HG03469 (cell line): ENCODE data around the gene CYP4F3.
"Not testable (repeated sequence)": the region's sequence is repeated elsewhere in the genome, so short reads cannot be mapped to it uniquely, and the experiment has no call there.

Experiments used
- ATAC-seq: cut with Tn5 transposase; IDR thresholded peaks from one replicate; pipeline ENCODE4 v1.9.1; 2021; ENCODE audit warnings: mild to moderate bottlenecking, moderate library complexity, moderate number of reproducible peaks; ENCODE audit not compliant: unreplicated experiment

The CYP4F3 gene

DNA sequence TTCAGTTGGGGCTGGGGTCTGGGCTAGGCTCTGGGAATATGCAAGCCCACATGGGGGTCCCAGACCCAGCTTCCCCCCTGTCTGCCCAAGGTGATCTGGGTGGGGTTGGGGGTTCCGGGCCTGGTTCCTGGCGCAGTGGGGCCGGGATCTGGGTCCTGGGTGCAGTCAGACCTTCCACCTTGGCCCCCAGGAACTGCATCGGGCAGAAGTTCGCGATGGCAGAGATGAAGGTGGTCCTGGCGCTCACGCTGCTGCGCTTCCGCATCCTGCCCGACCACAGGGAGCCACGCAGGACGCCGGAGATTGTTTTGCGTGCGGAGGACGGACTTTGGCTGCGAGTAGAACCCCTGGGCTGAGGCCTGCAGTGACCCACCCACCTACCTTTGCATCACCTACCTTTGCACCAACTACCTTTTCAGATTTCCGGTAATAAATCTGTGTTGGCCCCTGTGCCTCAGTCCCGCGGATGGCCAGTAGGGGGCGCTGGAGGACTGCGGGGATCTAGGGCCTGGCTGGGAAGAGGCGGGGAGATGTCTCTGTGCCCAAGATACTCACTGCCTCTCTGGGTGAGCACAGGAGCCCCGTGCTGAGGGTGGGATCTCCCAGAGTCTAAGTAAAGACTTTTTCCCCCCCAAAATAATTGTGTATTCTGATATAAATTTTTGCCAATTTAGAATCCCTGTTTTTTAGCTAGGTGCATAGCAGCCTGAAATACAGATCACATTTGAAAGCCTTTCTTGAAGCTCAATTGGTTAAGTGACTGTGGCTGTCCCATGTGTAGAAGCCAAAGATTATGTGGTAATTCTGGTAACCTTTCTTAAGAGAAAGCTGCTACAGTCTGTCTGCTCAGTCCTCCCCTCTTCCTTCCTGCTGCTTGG is 11.5 kb upstream of the CYP4F3 start:
- ATAC-seq = no peak

DNA sequence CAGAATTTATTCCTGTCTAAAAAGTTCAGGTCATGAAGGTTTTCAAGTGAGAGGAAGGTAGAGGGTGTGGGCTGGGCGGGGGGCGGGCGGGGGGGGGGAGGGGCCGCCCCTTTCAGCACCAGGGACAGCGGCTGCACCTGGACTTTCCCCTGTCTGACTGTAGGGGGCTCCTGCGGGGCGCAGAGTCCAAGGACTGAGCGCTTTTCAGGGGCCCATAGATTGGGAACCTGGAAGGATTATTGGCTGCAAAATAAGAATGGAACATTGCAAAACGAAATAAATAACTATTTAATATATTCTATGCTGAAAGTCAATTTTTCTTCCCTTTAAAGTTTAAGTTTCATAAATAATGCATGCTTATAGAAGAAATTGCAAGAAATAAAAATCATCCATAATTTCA is 8.9 kb upstream of the CYP4F3 start:
- no peak for ATAC-seq

DNA sequence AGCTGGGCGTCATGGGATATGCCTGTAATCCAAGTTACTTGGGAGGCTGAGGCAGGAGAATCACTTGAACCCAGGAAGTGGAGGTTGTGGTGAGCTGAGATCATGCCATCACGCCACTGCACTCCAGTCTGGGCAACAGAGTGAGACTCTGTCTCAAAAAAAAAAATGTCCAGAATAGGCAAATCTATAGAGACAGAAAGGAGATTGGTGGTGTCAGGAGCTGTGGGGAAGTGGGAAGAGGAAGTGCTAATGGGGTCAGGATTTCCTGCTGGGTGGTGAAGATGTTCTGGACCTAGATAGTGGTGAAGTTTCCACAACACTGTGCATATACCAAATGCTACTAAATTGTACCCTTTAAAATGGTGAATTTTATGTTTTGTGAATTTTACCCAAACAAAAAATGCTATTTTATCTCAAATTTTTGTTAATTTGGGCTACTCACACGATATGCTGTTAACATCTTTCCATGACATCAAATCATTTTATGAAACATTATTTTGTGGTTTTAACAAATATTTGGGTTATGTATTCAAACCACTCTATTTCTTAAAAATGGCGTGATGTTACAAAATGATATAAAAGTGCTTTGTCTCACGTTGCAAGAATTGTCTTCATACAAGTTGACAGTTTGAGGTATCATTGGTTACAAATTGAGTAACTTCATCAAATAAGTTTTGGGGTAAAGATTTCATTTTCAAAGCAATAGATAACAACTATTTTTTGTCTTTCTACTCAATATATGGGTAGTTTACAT is 7.4 kb upstream of the CYP4F3 start:
- ATAC-seq = no peak

DNA sequence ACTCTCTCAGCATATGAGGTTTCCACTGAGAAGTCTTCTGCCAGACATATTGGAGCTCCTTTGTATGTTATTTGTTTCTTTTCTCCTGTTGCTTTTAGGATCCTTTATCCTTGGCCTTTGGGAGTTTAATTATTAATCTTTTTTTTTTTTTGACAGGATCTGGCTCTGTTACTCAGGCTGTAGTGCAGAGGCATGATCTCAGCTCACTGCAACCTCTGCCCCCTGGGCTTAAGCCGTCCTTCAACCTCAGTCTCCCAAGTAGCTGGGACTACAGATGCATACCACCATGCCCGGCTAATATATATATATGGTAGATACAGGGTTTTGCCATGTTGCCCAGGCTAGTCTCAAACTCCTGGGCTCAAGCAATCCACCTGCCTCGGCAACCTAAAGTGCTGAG is 6.6 kb upstream of the CYP4F3 start:
- ATAC-seq = no peak

DNA sequence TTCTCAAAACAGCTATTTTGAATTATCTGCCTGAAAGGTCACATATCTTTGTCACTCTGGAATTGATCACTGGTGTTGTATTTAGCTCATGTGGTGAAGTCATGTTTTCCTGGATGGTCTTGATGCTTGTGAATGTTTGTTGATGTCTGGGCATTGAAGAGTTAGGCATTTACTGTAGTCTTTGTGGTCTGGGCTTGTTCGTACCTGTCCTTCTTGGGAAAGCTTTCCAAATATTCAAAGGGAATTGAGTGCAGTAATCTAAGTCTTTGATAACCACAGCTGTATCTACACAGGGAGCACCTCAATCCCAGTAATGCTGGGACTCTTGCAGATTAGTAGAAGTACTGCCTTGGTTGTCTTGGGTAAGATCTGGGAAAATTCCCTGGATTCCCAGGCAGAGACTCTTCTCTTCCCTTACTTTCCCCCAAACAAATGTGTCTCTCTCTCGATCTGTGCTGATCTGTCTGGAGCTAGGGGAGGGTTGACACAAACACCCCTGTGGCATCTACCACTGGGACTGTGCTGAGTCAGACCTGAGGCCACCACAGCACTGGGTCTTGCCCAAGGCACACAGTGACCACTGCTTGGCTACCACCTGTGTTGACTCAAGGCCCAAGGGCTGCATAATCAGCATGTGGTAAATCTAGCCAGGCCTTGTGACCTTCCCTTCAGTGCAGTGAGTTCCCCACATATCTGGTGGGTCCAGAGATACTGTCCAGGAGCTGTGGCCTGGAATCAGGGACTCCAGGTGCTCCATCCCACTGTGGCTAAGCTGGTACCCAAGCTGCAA is 5.5 kb upstream of the CYP4F3 start:
- ATAC-seq = no peak

DNA sequence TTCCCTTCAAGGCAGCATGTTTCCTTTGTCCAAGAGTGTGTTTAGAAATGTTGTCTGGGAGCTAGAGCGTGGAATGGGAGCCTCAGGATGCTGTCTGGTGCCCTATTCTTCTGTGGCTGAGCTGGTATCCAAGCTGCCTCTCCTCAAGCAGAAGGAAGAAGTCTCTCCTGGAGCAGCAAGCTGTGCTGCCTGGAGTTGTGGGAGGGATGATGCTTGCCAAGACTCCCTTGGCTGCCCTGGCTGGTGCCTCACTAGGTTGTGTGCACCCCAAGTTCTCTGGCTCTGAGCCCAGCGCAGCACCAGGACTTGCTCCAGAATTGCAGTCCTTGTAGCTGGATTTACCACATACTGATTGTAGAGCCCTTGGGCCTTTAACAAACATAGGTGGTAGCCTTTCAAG is 4.7 kb upstream of the CYP4F3 start:
- ATAC-seq = no peak

DNA sequence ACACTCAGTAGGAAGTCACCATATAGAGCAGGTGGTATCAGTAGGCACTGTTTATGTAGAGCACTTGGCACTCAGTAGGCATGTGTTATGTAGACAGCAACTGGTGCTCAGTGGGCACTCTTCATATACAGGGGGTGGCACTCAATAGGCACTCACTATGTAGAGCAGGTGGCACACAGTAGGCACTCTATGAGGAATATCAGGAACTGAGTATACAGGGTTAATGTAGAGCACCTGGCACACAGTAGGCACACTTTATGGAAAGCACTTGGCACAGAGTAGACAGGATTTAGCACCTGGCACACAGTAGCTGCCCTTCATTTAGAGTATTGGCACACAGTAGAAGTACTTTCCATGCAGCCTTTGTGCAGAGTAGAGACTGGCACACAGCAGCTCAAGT is 1.1 kb upstream of the CYP4F3 start:
- no peak for ATAC-seq

DNA sequence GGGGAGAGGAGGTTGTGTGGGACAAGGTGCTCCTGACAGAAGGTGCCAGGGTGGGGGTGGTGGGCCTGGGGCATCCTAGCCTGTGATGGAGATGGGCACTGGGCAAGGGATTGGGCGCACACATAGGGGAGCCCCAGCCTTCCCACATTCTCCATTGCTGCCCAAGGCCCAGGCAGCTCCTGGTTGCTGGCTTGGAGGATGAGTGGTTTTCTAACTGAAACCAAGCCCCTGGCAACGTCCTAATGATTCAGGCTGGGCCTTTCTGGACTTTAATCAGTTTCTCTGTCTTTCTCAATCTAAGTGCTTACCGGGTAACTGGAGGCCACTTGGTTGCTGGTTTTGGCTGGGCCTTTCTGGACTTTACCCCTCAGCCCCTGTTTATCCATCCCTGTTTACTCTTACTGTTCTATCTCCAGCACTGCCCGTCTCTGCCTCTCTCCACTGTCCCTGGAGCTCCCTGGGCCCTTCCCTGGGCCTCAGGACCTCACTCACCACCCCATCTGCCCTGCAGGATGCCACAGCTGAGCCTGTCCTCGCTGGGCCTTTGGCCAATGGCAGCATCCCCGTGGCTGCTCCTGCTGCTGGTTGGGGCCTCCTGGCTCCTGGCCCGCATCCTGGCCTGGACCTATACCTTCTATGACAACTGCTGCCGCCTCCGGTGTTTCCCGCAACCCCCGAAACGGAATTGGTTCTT is 354 bp downstream of the CYP4F3 start:
- ATAC-seq = no peak

DNA sequence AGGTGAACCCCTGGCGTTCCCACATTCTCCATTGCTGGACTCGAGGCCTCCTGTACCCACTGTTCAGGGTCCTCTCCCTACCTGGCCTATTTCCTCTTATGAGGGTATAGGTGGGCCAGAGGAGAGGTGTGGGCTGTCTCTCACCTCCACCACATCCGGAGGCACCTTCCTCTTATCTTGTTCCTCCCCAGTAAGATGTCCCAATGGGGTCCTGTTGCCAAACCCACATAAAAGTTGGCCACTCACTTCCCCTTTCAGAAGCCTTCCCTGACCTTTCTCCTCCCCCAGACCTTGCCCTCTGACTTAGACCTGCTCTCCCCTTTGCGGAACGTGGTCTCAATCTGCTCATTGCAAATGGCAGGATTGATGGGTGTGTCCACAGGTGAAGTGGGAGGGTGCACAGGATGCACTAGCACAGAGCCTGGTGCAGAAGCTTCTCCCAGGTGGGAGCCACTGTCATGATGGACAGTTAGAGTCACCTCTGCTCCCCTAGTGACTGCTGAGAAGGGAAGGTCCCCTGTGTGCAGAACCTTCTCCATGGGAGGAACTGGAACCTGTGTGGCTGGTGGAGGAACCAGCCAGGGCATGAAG is 1.3 kb downstream of the CYP4F3 start:
- ATAC-seq = no peak

DNA sequence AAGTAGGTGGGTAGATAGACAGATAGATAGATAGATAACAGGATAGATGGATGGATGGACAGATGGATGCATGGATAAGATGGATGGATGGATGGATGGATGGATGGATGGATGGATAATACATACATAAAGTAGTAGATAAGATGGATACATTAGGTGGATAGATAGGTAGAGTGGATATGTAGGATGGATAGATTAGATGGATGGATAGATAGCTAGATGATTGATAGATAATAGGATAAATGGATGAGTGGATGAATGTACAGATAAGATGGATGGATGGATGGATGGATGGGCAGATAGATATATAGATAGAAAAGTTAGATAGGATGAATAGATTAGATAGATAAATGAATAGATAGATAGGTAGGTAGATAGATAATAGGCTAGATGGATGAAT is 2.1 kb downstream of the CYP4F3 start:
- ATAC-seq = no peak

DNA sequence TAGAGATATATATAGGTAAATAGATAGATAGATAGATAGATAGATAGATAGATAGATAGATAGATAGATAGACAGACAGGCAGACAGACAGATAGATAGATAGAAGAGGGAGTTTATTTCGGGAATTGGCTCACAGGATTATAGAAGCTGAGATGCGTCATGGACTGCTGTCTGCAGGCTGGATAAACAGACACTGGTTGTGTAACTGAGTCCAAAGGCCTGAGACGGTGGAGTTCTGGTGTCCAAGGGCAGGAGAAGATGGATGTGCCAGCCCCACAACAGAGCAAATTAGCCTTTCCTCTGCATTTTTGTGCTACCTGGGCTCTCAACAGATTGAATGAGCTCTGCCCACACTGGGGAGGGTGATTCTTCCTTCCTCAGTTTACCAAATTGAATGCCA is 2.7 kb downstream of the CYP4F3 start:
- ATAC-seq = no peak

DNA sequence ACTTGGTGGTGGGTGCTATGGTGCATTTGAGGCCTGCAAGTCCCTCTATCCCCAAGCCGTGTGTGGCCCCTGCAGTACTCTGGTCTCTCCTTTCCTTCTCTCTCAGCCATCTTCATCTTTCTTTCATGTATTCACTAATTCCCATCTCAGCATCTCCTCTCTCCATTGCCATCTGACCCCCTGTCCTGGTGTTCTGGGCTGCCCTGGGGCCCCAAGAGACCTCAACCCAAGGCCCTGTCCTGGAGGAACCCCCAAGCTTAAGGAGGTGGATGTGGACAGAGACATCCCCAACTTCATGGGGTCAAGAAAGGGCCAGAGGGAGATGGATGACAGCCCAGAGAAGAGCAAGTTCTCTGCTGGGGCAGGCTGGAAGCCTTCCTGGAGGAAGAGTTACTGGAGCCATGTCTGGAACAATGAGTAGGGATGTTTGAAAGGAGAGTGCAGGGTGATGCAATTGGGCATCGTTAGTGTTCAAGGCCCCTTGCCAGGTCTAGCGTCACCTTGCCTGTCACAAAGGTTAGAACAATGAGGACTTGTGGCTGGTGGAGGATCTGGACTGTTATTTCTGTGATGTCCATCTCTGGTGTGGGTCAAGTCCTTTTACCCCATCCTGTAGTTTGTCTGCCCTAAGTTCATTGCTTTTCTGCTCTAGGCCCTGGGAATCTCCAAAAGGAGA is 3.5 kb downstream of the CYP4F3 start:
- no peak for ATAC-seq

DNA sequence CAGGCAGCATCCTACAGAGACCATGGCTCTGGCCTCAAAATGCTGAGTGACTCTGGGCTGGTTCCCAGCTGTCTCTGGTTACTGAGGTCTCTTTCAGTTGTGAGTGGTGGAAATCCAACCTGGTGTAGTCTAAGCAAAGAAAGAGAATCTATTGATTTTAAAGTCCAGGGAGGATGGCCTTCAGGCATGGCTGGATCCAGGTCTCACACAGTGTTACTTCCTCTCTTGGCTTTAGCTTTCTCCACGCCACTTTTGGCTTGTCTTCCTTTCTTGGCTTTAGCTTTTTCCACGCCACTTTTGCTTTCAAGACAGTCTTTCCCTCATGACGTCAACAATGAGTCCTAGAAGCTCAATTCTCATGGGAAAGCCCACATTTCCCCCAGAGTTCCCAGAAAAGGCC is 4.1 kb downstream of the CYP4F3 start:
- no peak for ATAC-seq

DNA sequence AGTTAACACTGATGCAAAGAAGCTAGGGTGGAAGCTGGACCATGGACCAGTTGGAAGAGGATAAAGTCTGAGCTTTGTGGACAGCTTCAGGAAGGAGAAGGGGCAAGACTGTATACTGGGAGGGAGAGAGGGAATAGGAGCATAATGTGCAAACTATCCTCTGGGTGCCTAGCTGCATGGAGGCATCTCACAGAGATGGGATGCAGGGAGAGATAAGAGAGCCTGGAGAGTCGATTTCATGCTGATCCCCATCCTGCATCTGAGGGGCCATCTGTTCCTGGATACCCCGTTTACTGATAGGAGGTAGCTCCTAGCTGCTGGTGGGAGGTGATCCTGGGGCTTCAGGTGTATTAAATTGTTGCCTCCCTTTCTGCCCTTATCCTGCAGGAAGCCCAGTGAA is 8.8 kb downstream of the CYP4F3 start:
- ATAC-seq = no peak

DNA sequence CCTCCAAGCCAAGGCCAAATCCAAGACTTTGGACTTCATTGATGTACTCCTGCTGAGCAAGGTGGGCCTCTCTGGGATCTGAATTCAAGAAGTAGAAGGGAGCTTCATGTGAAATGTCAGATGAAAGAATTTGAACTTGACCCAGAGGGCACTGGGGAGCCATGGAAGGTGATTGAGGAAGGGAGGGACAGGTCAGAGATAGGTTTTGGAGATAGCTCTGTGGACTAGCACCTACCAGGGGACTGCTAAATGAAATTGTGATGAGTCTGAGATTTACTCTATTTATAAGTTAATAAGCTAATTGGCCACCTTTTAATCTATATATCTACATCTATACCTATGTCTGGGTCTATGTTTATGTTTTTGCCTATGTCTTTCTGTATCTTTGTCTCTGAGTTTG is 9.4 kb downstream of the CYP4F3 start:
- not testable (repeated sequence) for ATAC-seq

DNA sequence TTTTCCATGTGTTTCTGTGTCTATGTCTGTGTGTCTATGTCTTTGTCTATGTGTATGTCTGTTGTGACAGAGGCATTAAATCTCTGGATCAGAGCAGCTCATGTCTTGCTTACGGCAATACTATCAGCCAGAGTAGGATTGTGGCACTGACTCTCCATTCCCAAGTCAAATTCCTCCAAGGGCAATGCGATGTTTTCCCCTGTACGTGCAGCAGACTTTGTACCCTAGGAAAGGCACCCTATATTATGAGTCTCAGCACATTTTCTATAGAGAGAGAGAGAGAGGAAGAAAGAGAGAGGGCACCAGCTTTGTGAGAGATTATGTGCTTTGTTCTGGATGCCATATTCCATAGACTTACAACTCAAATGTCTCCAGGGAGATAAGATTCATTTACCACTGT is 11.1 kb downstream of the CYP4F3 start:
- ATAC-seq = no peak

DNA sequence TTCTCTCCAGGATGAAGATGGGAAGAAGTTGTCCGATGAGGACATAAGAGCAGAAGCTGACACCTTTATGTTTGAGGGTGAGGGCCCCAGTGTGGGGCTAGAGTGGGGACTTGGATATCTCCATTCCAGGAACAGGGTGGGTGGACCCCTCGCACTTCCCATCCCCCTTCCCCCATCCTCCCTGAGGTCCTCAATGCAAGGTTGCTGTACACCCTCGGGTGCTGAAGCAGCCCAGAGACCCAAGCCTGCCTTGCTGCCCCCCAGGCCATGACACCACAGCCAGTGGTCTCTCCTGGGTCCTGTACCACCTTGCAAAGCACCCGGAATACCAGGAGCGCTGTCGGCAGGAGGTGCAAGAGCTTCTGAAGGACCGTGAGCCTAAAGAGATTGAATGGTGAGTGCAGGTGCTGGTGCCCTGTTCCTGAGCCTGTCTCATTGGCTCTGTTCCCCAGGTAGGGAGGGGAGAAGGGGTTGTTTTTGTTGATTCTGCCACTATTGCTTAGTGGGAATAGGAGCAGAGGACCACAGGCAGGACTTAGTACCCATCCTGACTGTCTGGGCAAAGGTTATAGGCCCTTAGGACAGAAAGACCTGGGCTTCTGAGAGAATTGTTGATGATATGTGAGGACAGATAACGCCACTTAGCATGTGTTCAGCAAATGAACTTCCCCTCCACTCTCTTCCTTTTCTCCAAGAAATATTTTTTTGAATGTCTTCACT is 12.0 kb downstream of the CYP4F3 start:
- no peak for ATAC-seq

DNA sequence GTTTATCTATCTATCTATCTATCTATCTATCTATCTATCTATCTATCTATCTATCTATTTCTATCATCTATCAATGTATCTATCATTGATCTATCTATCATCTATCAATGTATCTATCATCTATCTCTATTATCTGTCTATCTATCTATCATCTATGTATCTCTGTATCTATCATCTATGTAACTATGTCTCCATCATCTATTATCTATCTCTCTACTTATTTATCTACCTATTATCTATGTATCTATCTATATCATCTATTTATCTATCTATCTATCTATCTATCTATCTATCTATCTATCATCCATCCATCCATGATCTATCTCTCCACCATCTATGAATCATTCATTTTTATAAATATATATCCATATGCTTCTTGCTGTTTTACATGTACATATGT is 15.8 kb downstream of the CYP4F3 start:
- ATAC-seq = no peak

DNA sequence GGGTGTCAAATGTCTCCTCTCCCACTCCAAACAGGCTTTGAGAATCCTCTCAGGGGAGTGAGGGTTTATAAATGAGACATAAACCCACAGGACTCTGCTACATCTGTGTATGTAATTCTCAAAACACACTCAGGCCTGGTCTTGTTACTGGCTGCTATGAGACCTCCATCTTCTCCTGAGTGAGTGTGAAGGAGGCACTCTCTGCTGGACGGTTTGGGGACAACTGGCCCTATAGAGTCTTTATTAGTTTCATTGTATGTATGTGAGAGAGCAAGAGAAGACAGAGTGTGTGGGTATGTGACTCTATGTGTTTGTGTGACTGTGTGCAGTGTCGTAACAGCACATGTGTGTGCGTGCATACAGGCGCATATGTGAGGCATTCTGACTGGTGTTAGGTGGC is 22.6 kb downstream of the CYP4F3 start:
- no peak for ATAC-seq
